Pancreas (tissue), 10 donors: Measurements from ENCODE around the gene VMO1. TPM values are rescaled to one million over a fixed set of nuclear protein-coding genes. Genes with fewer than 3 reads are reported as not detected.

Source experiments
- ATAC-seq, 4 donors: fragments of 200-7000 bp; cut with Tn5 transposase; one replicate each; pipeline versions ENCODE4 v1.8.0 to v1.9.1; 2020; ENCODE audit warnings: mild to moderate bottlenecking in 4 of 4, moderate library complexity in 4 of 4
- DNase-seq, 6 donors: peaks; one replicate each; pipeline ENCODE4 v3.0.0-alpha.2; 2020
- FAIRE-seq: peaks from 2 replicates; lab custom pipeline; 2012; peaks lifted over from hg19 to GRCh38; lab: Jason Lieb, UNC
- H3K27ac ChIP-seq, 4 donors: fragments of 200-600 bp; sonication (generic); 1 replicate in 3 of 4; 2 replicates in 1 of 4; pipeline versions ENCODE4 v1.5.0 to v1.8.0; 2020
- H3K27me3 ChIP-seq, 4 donors: fragments of 200-600 bp; one replicate each; pipeline ENCODE4 v1.8.0; 2021
- H3K36me3 ChIP-seq, 3 donors: fragments of 200-600 bp; sonication (generic) in 1 of 3; one replicate each; pipeline versions ENCODE4 v1.5.0 to v1.8.0; 2020 to 2021
- H3K4me1 ChIP-seq, 3 donors: fragments of 200-600 bp; one replicate each; pipeline ENCODE4 v1.8.0; 2021
- H3K4me3 ChIP-seq, 4 donors: fragments of 200-600 bp; sonication (generic) in 2 of 4; one replicate each; pipeline versions ENCODE4 v1.5.0 to v1.8.0; 2020 to 2021
- H3K9me3 ChIP-seq, 4 donors: fragments of 200-600 bp; one replicate each; pipeline ENCODE4 v1.8.0; 2021
- CTCF ChIP-seq, 4 donors: fragments of 200-600 bp; sonication (generic) in 3 of 4; IDR thresholded peaks; one replicate each; pipeline versions ENCODE4 v1.5.0 to v1.8.0; 2021; ENCODE audit warnings: antibody characterized with exemption in 4 of 4
- WGBS, 2 donors: extraction: QIAGEN DNeasy Blood & Tissue Kit; methylation state at CpG; one replicate each; pipeline ENCODE4 v1.1.7; 2013; 5-methylcytosine and 5-hydroxymethylcytosine counted together
- intact Hi-C, 3 donors: fragments of 100-400 bp; cut with DNase I; formaldehyde crosslinking; loops; one replicate each; pipeline versions ENCODE4 v1.11.1 to v1.14.2; 2022
- polyA plus RNA-seq, 2 donors: library from polyadenylated mRNA; stranded (reverse); fragments of 200-250 nt; gene quantifications; one replicate each; pipeline ENCODE4 v1.2.3, GENCODE V29; 2013
- total RNA-seq, 6 donors: library from RNA; stranded (reverse); fragmentation: NEBNext Ultra II Directional in 4 of 6; extraction: Animal tissue kit (Norgen Biotek cat#: 25700) in 4 of 6; gene quantifications; one replicate each; pipeline versions ENCODE4 v1.2.1 to v1.2.4, GENCODE V29; 2021 to 2023
- donor health status: healthy with polysubstance abuse.
- donor health status: DM: no; HTN: no; CAD: no; lungs with moderate emphysema.
- donor health status: DM: no; HTN: no; CAD: no.
- donor health status: control.
- donor health status: control.
- donor health status: Bipolar disorder and iron deficiency.
- donor health status: DM: yes; HTN: yes; CAD: no.
- donor health status: DM: no; HTN: no; CAD: no.
- donor health status: DM: no; HTN: no; CAD: no.
- donor health status: DM: yes; HTN: yes; CAD: no.

Gene VMO1
- total and polyA plus RNA-seq, 8 donors = 0.28 to 2.2 (median 1.2) TPM; not detected in 1

- no peak for DNase-seq
- Histone ChIP-seq H3K4me1 (no peaks in the 10 kb centered on the region), H3K27me3 (no peaks in the 10 kb centered on the region), H3K36me3 (no peaks in the 10 kb centered on the region), H3K4me3 (no peak overlapping the region), H3K27ac (no peak overlapping the region), H3K9me3 (no peaks in the 10 kb centered on the region)
- TF ChIP-seq CTCF (IDR thresholded peaks at IDR 0.05) = no peak
- intact Hi-C loops = no loop called here
- WGBS, 2 donors = 86 to 87% methylated on average over 7 of the region's 7 CpGs
- no peak for FAIRE-seq
- ATAC-seq = no peak
Measured at GRCh38 chr17:4815043-4815675, 29.0 kb upstream of the VMO1 start.

DNA sequence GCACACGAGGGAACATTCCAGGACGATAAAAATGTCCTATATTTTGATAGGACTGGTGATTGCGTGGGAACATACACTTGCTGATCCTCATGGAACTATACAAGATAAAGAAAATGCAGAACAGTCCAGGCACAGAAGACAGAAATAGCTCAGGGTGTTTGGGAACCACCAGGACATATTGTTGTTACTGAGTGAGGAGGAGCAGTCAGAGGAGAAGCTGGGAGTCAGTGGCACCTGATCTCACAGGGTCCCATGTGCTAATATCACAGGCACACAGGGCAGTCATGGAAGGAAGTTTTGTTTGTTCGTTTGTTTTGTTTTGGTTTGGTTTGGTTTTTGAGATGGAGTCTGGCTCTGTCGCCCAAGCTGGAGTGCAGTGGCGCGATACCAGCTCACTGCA lies 26.5 kb upstream of the VMO1 start:
- Histone ChIP-seq H3K4me1 (peaks cover 0 to 7% (median 5%) of the 10 kb centered on the region in 3 donors), H3K9me3 (no peaks in the 10 kb centered on the region), H3K27me3 (no peaks in the 10 kb centered on the region), H3K4me3 (no peak overlapping the region), H3K36me3 (no peaks in the 10 kb centered on the region), H3K27ac (no peak overlapping the region)
- no peak for TF ChIP-seq CTCF (IDR thresholded peaks at IDR 0.05)
- DNase-seq (peak in 1 of 6 donors; percentile 5), ATAC-seq (no peak), FAIRE-seq (no peak)
- intact Hi-C loops = no loop called here
- 78 to 79% methylated on average over 7 of the region's 7 CpGs for WGBS, 2 donors

DNA sequence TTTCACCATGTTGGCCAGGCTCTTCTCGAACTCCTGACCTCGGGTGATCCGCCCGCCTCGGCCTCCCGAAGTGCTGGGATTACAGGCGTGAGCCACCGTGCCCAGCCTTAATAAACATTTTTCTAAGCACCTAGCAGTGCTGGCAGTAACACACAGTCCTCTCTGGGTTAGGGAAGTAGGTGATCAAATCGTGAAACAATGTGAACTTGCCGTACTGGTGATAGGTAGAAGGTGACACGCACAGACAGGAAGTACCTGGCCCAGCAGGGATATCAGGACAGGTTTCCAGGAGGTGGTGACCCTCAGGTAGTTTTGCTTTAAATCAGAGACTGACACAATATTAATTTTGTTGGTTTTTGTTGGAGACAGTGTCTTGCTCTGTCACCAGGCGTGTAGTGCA lies 25.3 kb upstream of the VMO1 start:
- Histone ChIP-seq H3K4me1 (peaks cover 0 to 9% (median 6%) of the 10 kb centered on the region in 3 donors), H3K27me3 (no peaks in the 10 kb centered on the region), H3K36me3 (no peaks in the 10 kb centered on the region), H3K4me3 (no peak overlapping the region), H3K9me3 (no peaks in the 10 kb centered on the region), H3K27ac (no peak overlapping the region)
- no peak for TF ChIP-seq CTCF (IDR thresholded peaks at IDR 0.05)
- ATAC-seq = no peak
- intact Hi-C loops = no loop called here
- no peak for FAIRE-seq
- WGBS, 2 donors = 94 to 95% methylated on average over 12 of the region's 12 CpGs
- peak in 1 of 6 donors; percentile 1 for DNase-seq

GRCh38 chr17:4810696-4811290 lies 24.6 kb upstream of the VMO1 start:
- FAIRE-seq = no peak
- no peaks in the 10 kb centered on the region for H3K9me3 ChIP-seq
- TF ChIP-seq CTCF (IDR thresholded peaks at IDR 0.05) = no peak
- H3K4me3 ChIP-seq = no peak overlapping the region
- no peaks in the 10 kb centered on the region for H3K36me3 ChIP-seq
- WGBS, 2 donors = 81 to 85% methylated on average over 13 of the region's 13 CpGs
- H3K4me1 ChIP-seq = peaks cover 0 to 12% (median 6%) of the 10 kb centered on the region in 3 donors
- DNase-seq = peak in 1 of 6 donors; percentile 66
- no peaks in the 10 kb centered on the region for H3K27me3 ChIP-seq
- intact Hi-C loops = no loop called here
- no peak overlapping the region for H3K27ac ChIP-seq
- ATAC-seq = no peak

DNA sequence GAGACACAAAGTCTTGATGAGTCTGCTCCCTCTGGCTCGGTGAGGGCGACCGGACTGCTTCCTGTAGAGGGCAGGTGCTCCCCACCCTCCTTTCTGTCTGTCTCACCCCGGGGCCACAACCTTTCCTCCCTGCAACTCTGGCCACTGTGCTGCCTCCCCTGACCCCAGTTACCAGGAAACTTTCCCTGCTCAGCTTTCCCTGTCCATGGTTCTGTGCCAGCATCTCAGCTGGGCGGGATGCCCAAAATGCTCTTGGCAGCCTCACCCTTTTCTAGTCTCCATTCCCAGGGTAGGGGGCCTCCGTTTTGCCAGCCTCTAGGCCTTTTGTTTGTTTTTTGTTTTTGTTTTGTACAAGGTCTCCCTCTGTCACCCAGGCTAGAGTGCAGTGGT lies 22.2 kb upstream of the VMO1 start:
- no peak for FAIRE-seq

More for the DNA sequence above, 22.2 kb upstream of the VMO1 start:
- H3K27me3 ChIP-seq = no peaks in the 10 kb centered on the region
- no peak for TF ChIP-seq CTCF (IDR thresholded peaks at IDR 0.05)
- no peaks in the 10 kb centered on the region for H3K36me3 ChIP-seq
- H3K4me3 ChIP-seq = peak overlapping the region in 1 of 4 donors; percentile 78
- ATAC-seq = peak in 3 of 4 donors; percentile 37 to 44 (median 38)
- no peak overlapping the region for H3K27ac ChIP-seq
- peak; percentile 45 to 82 (median 78) for DNase-seq
- 24 to 25% methylated on average over 6 of the region's 6 CpGs for WGBS, 2 donors
- H3K4me1 ChIP-seq = peaks cover 0 to 12% (median 6%) of the 10 kb centered on the region in 3 donors
- no peaks in the 10 kb centered on the region for H3K9me3 ChIP-seq
- intact Hi-C loops = no loop called here
